H9 (cell line): Measurements from ENCODE around the gene C2CD2. TPM values are rescaled to one million over a fixed set of nuclear protein-coding genes. Genes with fewer than 3 reads are reported as not detected.

Experiments used
- DNase-seq: peaks from one replicate; pipeline ENCODE4 v3.0.0-alpha.2; 2017
- H2AFZ ChIP-seq: one replicate; pipeline ENCODE4 v1.6.1; 2013; ENCODE audit warnings: mild to moderate bottlenecking, low read length, control low read depth, moderate library complexity
- H2AK5ac ChIP-seq: 2 replicates; pipeline ENCODE4 v1.6.1; 2013; ENCODE audit warnings: low read length, control low read depth, mixed read lengths; ENCODE audit not compliant: insufficient read length
- H2BK120ac ChIP-seq: one replicate; pipeline ENCODE4 v1.6.1; 2013; ENCODE audit warnings: low read depth, mild to moderate bottlenecking, low read length, control low read depth, inconsistent platforms; ENCODE audit not compliant: poor library complexity, severe bottlenecking
- H2BK12ac ChIP-seq: 2 replicates; pipeline ENCODE4 v1.6.1; 2013; ENCODE audit warnings: low read length, control low read depth, mixed read lengths, low read depth; ENCODE audit not compliant: insufficient read length
- H2BK15ac ChIP-seq: 2 replicates; pipeline ENCODE4 v1.6.1; 2013; ENCODE audit warnings: low read depth, low read length, control low read depth
- H2BK20ac ChIP-seq: one replicate; pipeline ENCODE4 v1.6.1; 2013; ENCODE audit warnings: low read depth, mild to moderate bottlenecking, low read length, control low read depth, inconsistent platforms; ENCODE audit not compliant: poor library complexity, severe bottlenecking
- H2BK5ac ChIP-seq: 2 replicates; pipeline ENCODE4 v1.6.1; 2013; ENCODE audit warnings: low read length, control low read depth, mixed read lengths; ENCODE audit not compliant: insufficient read length
- H3K14ac ChIP-seq: 2 replicates; pipeline ENCODE4 v1.6.1; 2013; ENCODE audit warnings: low read length, control low read depth; ENCODE audit not compliant: insufficient read depth
- H3K18ac ChIP-seq: 2 replicates; pipeline ENCODE4 v1.6.1; 2013; ENCODE audit warnings: low read depth, mild to moderate bottlenecking, mixed read lengths, low read length, control low read depth; ENCODE audit not compliant: insufficient read length
- H3K23ac ChIP-seq: 2 replicates; pipeline ENCODE4 v1.6.1; 2013; ENCODE audit warnings: low read length, control low read depth, mixed read lengths, low read depth; ENCODE audit not compliant: insufficient read length
- H3K23me2 ChIP-seq: 2 replicates; pipeline ENCODE4 v1.6.1; 2013; ENCODE audit warnings: low read depth, mild to moderate bottlenecking, mixed read lengths, low read length, control low read depth; ENCODE audit not compliant: insufficient read length, poor library complexity, severe bottlenecking
- H3K27ac ChIP-seq: 2 replicates; pipeline ENCODE4 v1.5.1; 2013; ENCODE audit warnings: low read length, control low read depth, mixed read lengths, low read depth; ENCODE audit not compliant: insufficient read length
- H3K27me3 ChIP-seq: 2 replicates; pipeline ENCODE4 v1.6.1; 2013; ENCODE audit warnings: low read length, control low read depth, inconsistent platforms; ENCODE audit not compliant: insufficient read depth
- H3K4ac ChIP-seq: 2 replicates; pipeline ENCODE4 v1.6.1; 2013; ENCODE audit warnings: low read depth, mild to moderate bottlenecking, control low read depth, inconsistent platforms, low read length, moderate library complexity
- H3K4me1 ChIP-seq: 2 replicates; pipeline ENCODE4 v1.6.1; 2013; ENCODE audit warnings: low read length, control low read depth, inconsistent platforms; ENCODE audit not compliant: insufficient read depth
- H3K4me2 ChIP-seq: 2 replicates; pipeline ENCODE4 v1.6.1; 2013; ENCODE audit warnings: low read length, control low read depth, mixed read lengths; ENCODE audit not compliant: insufficient read length, insufficient read depth
- H3K56ac ChIP-seq: 2 replicates; pipeline ENCODE4 v1.6.1; 2013; ENCODE audit warnings: low read depth, mild to moderate bottlenecking, mixed read lengths, low read length, control low read depth; ENCODE audit not compliant: insufficient read length
- H3K79me1 ChIP-seq: 2 replicates; pipeline ENCODE4 v1.6.1; 2013; ENCODE audit warnings: low read depth, mild to moderate bottlenecking, moderate library complexity, low read length, control low read depth, inconsistent platforms; ENCODE audit not compliant: insufficient read depth, poor library complexity, severe bottlenecking
- H3K79me2 ChIP-seq: 2 replicates; pipeline ENCODE4 v1.6.1; 2013; ENCODE audit warnings: low read length, control low read depth, inconsistent platforms; ENCODE audit not compliant: insufficient read depth
- H3K9ac ChIP-seq: 2 replicates; pipeline ENCODE4 v1.6.1; 2013; ENCODE audit warnings: low read length, control low read depth, mixed read lengths; ENCODE audit not compliant: insufficient read length; ENCODE audit errors: extremely low read depth
- H3K9me3 ChIP-seq: one replicate; pipeline ENCODE4 v1.6.1; 2013; ENCODE audit warnings: low read depth, low read length, inconsistent platforms; ENCODE audit not compliant: control insufficient read depth
- H3T11ph ChIP-seq: one replicate; pipeline ENCODE4 v1.6.1; 2013; ENCODE audit warnings: mild to moderate bottlenecking, low read length, control low read depth, inconsistent platforms
- H4K20me1 ChIP-seq: one replicate; pipeline ENCODE4 v1.6.1; 2013; ENCODE audit not compliant: control insufficient read depth, insufficient read length, insufficient read depth
- H4K5ac ChIP-seq: 2 replicates; pipeline ENCODE4 v1.6.1; 2013; ENCODE audit warnings: low read depth, mild to moderate bottlenecking, mixed read lengths, low read length, control low read depth; ENCODE audit not compliant: insufficient read length
- H4K8ac ChIP-seq: replicated peaks from 2 replicates; pipeline ENCODE4 v1.6.1; 2013; ENCODE audit warnings: low read length, control low read depth, mixed read lengths, low read depth; ENCODE audit not compliant: insufficient read length
- H4K91ac ChIP-seq: 2 replicates; pipeline ENCODE4 v1.6.1; 2013; ENCODE audit warnings: low read depth, mild to moderate bottlenecking, moderate library complexity, mixed read lengths, low read length, control low read depth; ENCODE audit not compliant: insufficient read length
- H3K27ac Mint-ChIP-seq, 3 experiments: 2 replicates in 2 of 3; 3 replicates in 1 of 3; pipeline ENCODE4 v1.8.0; 2020 to 2021; ENCODE audit warnings: mixed read lengths in 3 of 3, mild to moderate bottlenecking in 1 of 3, moderate library complexity in 1 of 3
- H3K27me3 Mint-ChIP-seq: 2 replicates; pipeline ENCODE4 v1.8.0; 2021; ENCODE audit warnings: low read depth, mild to moderate bottlenecking, moderate library complexity, mixed read lengths
- H3K36me3 Mint-ChIP-seq, 3 experiments: 2 replicates in 2 of 3; 3 replicates in 1 of 3; pipeline ENCODE4 v1.8.0; 2020 to 2021; ENCODE audit warnings: low read depth in 3 of 3, mixed read lengths in 3 of 3; ENCODE audit not compliant: insufficient read depth in 1 of 3
- H3K4me1 Mint-ChIP-seq, 2 experiments: 2 replicates each; pipeline ENCODE4 v1.8.0; 2020; ENCODE audit warnings: mixed read lengths in 2 of 2
- H3K4me3 Mint-ChIP-seq, 2 experiments: 2 replicates in 1 of 2; 3 replicates in 1 of 2; pipeline ENCODE4 v1.8.0; 2020 to 2021; ENCODE audit warnings: mild to moderate bottlenecking in 2 of 2, mixed read lengths in 2 of 2, moderate library complexity in 1 of 2
- H3K9me3 Mint-ChIP-seq, 2 experiments: 2 replicates in 1 of 2; 3 replicates in 1 of 2; pipeline ENCODE4 v1.8.0; 2020; ENCODE audit warnings: mild to moderate bottlenecking in 2 of 2, mixed read lengths in 2 of 2, moderate library complexity in 1 of 2
- CTCF ChIP-seq: fragments of 200-600 bp; sonication (generic); conservative IDR thresholded peaks from 3 replicates; pipeline ENCODE4 v1.8.0; 2021; ENCODE audit warnings: antibody characterized with exemption, mild to moderate bottlenecking
- WGBS: extraction: QIAGEN DNeasy Blood & Tissue Kit; methylation state at CpG from one replicate; pipeline ENCODE4 v1.1.7; 2013; ENCODE audit warnings: missing lambda C conversion rate, low lambda C conversion rate, mixed read lengths; ENCODE audit not compliant: insufficient read length; ENCODE audit errors: extremely low coverage; 5-methylcytosine and 5-hydroxymethylcytosine counted together
- total RNA-seq: library from RNA; stranded (reverse); gene quantifications from 2 replicates; pipeline ENCODE4 v1.2.1, GENCODE V29; 2021

The C2CD2 gene
- total RNA-seq, 1 experiment from 2014 or later = 14.6 TPM

DNA sequence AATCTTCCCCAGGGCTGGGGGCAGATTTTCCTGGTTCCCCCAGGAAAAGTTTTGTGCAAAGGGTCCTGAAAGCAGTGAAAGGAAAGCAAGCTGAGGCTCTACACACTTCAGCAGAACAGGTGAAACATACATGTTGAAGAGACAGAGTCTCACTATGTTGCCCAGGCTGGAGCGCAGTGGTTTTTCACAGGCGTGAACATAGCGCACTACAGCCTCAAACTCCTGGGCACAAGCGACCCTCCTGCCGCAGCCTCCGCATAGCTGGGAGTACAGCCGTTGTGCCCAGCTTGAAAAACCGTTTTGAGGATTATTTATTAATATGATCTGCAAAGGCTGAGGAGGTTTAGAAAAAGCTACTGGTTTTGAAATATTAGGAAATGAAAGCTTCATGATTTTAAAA, 86.5 kb downstream of the C2CD2 start:
- Histone ChIP-seq H2BK15ac (no peak overlapping the region), H4K8ac (no peak overlapping the region), H2BK120ac (no peak overlapping the region), H3K9ac (no peak overlapping the region), H4K20me1 (no peaks in the 10 kb centered on the region), H3K79me2 (peaks cover 1% of the 10 kb centered on the region; the same call in 1 of the 2 replicates), H3K4me1 (no peaks in the 10 kb centered on the region), H2AFZ (no peak overlapping the region), H3K23ac (no peak overlapping the region), H3K23me2 (peaks cover 4% of the 10 kb centered on the region), H3K14ac (no peak overlapping the region), H3K56ac (no peak overlapping the region), H3K4ac (no peak overlapping the region), H2BK5ac (no peak overlapping the region), H3K27me3 (no peaks in the 10 kb centered on the region), H3K9me3 (no peaks in the 10 kb centered on the region), H4K91ac (no peak overlapping the region), H3K4me2 (no peak overlapping the region), H3K27ac (no peak overlapping the region), H2BK12ac (no peak overlapping the region), H2BK20ac (no peak overlapping the region), H3T11ph (no peak overlapping the region), H3K79me1 (no peaks in the 10 kb centered on the region), H2AK5ac (no peak overlapping the region), H4K5ac (no peak overlapping the region), H3K18ac (no peak overlapping the region)
- H3K27me3 Mint-ChIP-seq = no peaks in the 10 kb centered on the region
- WGBS = no CpG with 5 or more reads among the region's 8 CpGs
- H3K27ac Mint-ChIP-seq = no peak overlapping the region
- TF ChIP-seq CTCF = no peak
- H3K9me3 Mint-ChIP-seq = no peaks in the 10 kb centered on the region
- no peak overlapping the region for H3K4me3 Mint-ChIP-seq
- H3K36me3 Mint-ChIP-seq = no peaks in the 10 kb centered on the region
- peaks cover 12 to 16% of the 10 kb centered on the region in 2 experiments for H3K4me1 Mint-ChIP-seq
- DNase-seq = no peak
